ENCODE data around the gene MRPL44.

Gene MRPL44

GRCh38 chr2:223957092-223957851 lies at the start of gene MRPL44:
MRPL44 (plus strand) TSS chr2:223957463; CDS start chr2:223957473, 10 bp downstream.
- peak; percentile 94 for DNase-seq (ENCODE audit: low spot score)

- DNase-seq (ENCODE audit: low spot score): no peak
Observed at GRCh38 chr2:223908304-223908998, 48.8 kb upstream of the MRPL44 start.

- no peak for DNase-seq (ENCODE audit: low spot score)
Observed at GRCh38 chr2:223909001-223909741, 48.1 kb upstream of the MRPL44 start.

- no peak for DNase-seq (ENCODE audit: low spot score)
Observed at GRCh38 chr2:223914324-223914723, 42.9 kb upstream of the MRPL44 start.

GRCh38 chr2:223915071-223915470 lies 42.2 kb upstream of the MRPL44 start:
- DNase-seq (ENCODE audit: low spot score): no peak

GRCh38 chr2:223916181-223916920 lies 40.9 kb upstream of the MRPL44 start:
- no peak for DNase-seq (ENCODE audit: low spot score)

- DNase-seq (ENCODE audit: low spot score): no peak
Observed at GRCh38 chr2:223918671-223919134, 38.6 kb upstream of the MRPL44 start.

- no peak for DNase-seq (ENCODE audit: low spot score)
Observed at GRCh38 chr2:223920109-223920508, 37.2 kb upstream of the MRPL44 start.

GRCh38 chr2:223921204-223921603 lies 36.1 kb upstream of the MRPL44 start:
- peak; percentile 29 for DNase-seq (ENCODE audit: low spot score)

- DNase-seq (ENCODE audit: low spot score): no peak
Observed at GRCh38 chr2:223922308-223922707, 35.0 kb upstream of the MRPL44 start.

- no peak for DNase-seq (ENCODE audit: low spot score)
Observed at GRCh38 chr2:223923976-223924375, 33.3 kb upstream of the MRPL44 start.

GRCh38 chr2:223925106-223925505 lies 32.2 kb upstream of the MRPL44 start:
- DNase-seq (ENCODE audit: low spot score): no peak

GRCh38 chr2:223928113-223929006 lies 28.9 kb upstream of the MRPL44 start:
- DNase-seq (ENCODE audit: low spot score): no peak

GRCh38 chr2:223929571-223930102 lies 27.6 kb upstream of the MRPL44 start:
- DNase-seq (ENCODE audit: low spot score): no peak

GRCh38 chr2:223930103-223930976 lies 26.9 kb upstream of the MRPL44 start:
- peak; percentile 78 for DNase-seq (ENCODE audit: low spot score)

- DNase-seq (ENCODE audit: low spot score): no peak
Observed at GRCh38 chr2:223932816-223933800, 24.2 kb upstream of the MRPL44 start.

GRCh38 chr2:223934870-223935269 lies 22.4 kb upstream of the MRPL44 start:
- no peak for DNase-seq (ENCODE audit: low spot score)

GRCh38 chr2:223935459-223936125 lies 21.7 kb upstream of the MRPL44 start:
- no peak for DNase-seq (ENCODE audit: low spot score)

Measured in kidney tubule cell (primary cell).